Tibial artery (tissue), 4 donors: ENCODE results near the gene GPBP1.
A peak's percentile ranks its signal among the peaks of the same experiment; 100 is the strongest.

Source experiments
- DNase-seq, 2 donors: peaks; one replicate each; pipeline ENCODE4 v3.0.0-alpha.2; 2019
- H3K27ac ChIP-seq, 2 donors: fragments of 200-600 bp; sonication (generic) in 1 of 2; 1 replicate in 1 of 2; 2 replicates in 1 of 2; pipeline ENCODE4 v1.5.1; 2018 to 2019; ENCODE audit warnings: mild to moderate bottlenecking in 1 of 2
- H3K27me3 ChIP-seq, 2 donors: fragments of 200-600 bp; sonication (generic) in 1 of 2; one replicate each; pipeline versions ENCODE4 v1.5.1 to v1.6.0; 2016 to 2019
- H3K36me3 ChIP-seq, 3 donors: fragments of 200-600 bp; sonication (generic) in 2 of 3; one replicate each; pipeline ENCODE4 v1.5.1; 2016 to 2019; ENCODE audit warnings: mild to moderate bottlenecking in 2 of 3
- H3K4me1 ChIP-seq, 4 donors: fragments of 200-600 bp; sonication (generic) in 2 of 4; 1 replicate in 3 of 4; 2 replicates in 1 of 4; pipeline ENCODE4 v1.5.1; 2016 to 2019
- H3K4me3 ChIP-seq, 2 donors: fragments of 200-600 bp; sonication (generic) in 1 of 2; 1 replicate in 1 of 2; 2 replicates in 1 of 2; pipeline ENCODE4 v1.5.1; 2018 to 2019; ENCODE audit warnings: mild to moderate bottlenecking in 2 of 2
- H3K9me3 ChIP-seq, 3 donors: fragments of 200-600 bp; sonication (generic) in 1 of 3; one replicate each; pipeline ENCODE4 v1.5.1; 2016 to 2019
- CTCF ChIP-seq, 2 experiments: fragments of 200-600 bp in 1 of 2; fragments of 450-650 bp in 1 of 2; IDR thresholded peaks; one replicate each; pipeline ENCODE4 v1.5.1; 2017 to 2019; ENCODE audit warnings: antibody characterized with exemption in 2 of 2, mild to moderate bottlenecking in 1 of 2, moderate library complexity in 1 of 2
- intact Hi-C: fragments of 100-400 bp; cut with DNase I; formaldehyde crosslinking; loops from one replicate; pipeline ENCODE4 v1.15.0; 2023; ENCODE audit warnings: low total_unique reads

Gene GPBP1

GRCh38 chr5:57207681-57208080, 33.8 kb downstream of the GPBP1 start:
- DNase-seq = peak in 1 of 2 donors; percentile 77
- no peaks in the 10 kb centered on the region for H3K36me3 ChIP-seq
- no peaks in the 10 kb centered on the region for H3K27me3 ChIP-seq
- H3K9me3 ChIP-seq = no peaks in the 10 kb centered on the region
- H3K27ac ChIP-seq = no peak overlapping the region
- TF ChIP-seq CTCF (IDR thresholded peaks at IDR 0.05) = no peak
- intact Hi-C loops = no loop called here
- no peak overlapping the region for H3K4me3 ChIP-seq
- peaks cover 0 to 69% (median 19%) of the 10 kb centered on the region in 4 donors for H3K4me1 ChIP-seq

DNA sequence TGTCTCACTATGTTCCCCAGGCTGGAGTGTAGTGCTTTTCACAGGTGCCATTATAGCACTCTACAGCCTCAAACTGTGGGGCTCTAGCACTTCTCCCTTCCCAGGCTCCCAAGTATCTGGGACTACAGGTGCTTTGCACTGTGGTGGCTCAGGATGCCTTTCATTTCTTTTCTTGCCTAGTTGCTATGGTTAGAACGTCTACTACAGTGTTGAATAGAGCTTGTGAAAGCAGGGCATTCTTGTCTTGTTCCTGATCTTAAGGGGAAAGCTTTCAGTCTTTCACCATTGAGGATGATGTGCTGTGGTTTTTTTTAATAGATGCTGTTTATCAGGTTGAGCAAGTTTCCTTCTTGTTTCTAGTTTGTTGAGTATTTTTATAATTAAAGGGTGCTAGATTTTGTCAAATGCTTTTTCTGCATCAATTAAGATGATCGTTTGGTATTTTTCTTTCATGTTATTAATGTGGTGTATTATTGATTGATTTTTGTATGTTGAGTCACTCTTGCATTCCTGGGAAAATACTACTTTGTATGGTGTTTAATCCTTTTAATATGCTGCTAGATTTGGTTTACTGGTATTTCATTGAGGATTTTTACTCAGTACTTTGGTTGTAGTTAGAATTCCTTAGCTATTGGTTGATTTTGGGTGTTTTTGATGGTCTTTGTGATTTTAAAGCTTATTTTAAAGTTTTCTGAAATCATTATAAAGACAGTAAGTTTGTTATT, 35.6 kb downstream of the GPBP1 start:
- TF ChIP-seq CTCF (IDR thresholded peaks at IDR 0.05) = no peak
- Histone ChIP-seq H3K9me3 (no peaks in the 10 kb centered on the region), H3K27me3 (no peaks in the 10 kb centered on the region), H3K36me3 (peaks cover 1 to 6% (median 4%) of the 10 kb centered on the region in 3 donors), H3K4me3 (no peak overlapping the region), H3K4me1 (peaks cover 0 to 60% (median 14%) of the 10 kb centered on the region in 4 donors), H3K27ac (no peak overlapping the region)
- no peak for DNase-seq
- intact Hi-C loops = loop anchor here (10.0 kb wide), 1 partner anchor 255 kb away; the partner anchor contains the start of gene MIER3

- no peak overlapping the region for H3K27ac ChIP-seq
- intact Hi-C loops = loop anchor here (10.0 kb wide), 1 partner anchor 256 kb away; the partner anchor contains the start of gene MIER3
- H3K4me1 ChIP-seq = peaks cover 0 to 56% (median 14%) of the 10 kb centered on the region in 4 donors
These were observed 36.8 kb downstream of the GPBP1 start for GRCh38 chr5:57210633-57211032.

DNA sequence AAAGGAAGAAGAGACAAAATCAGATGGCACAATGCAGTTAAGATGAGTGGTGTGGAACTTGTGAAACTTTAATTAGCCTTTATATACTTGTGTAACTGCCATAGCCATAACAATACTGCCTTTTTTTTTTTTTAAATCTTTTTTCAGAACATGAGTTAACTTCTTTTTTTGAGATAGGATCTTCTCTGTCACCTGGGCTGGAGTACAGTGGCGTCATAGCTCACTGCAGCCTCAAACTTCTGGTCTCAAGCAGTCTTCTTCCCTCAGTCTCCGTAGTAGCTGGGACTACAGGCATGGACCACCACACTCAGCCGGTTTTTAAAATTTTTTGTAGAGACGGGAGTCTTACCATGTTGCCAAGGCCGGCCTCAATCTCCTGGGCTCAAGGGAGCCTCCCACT, 37.2 kb downstream of the GPBP1 start:
- H3K4me3 ChIP-seq = no peak overlapping the region
- TF ChIP-seq CTCF (IDR thresholded peaks at IDR 0.05) = no peak
- H3K4me1 ChIP-seq = peaks cover 0 to 56% (median 14%) of the 10 kb centered on the region in 4 donors
- no peak for DNase-seq
- intact Hi-C loops = loop anchor here (10.0 kb wide), 1 partner anchor 256 kb away; the partner anchor contains the start of gene MIER3
- no peaks in the 10 kb centered on the region for H3K27me3 ChIP-seq
- peaks cover 12 to 16% (median 13%) of the 10 kb centered on the region in 3 donors for H3K36me3 ChIP-seq
- H3K9me3 ChIP-seq = no peaks in the 10 kb centered on the region
- H3K27ac ChIP-seq = no peak overlapping the region

More at GRCh38 chr5:57210633-57211032, 36.8 kb downstream of the GPBP1 start:
- H3K27me3 ChIP-seq = no peaks in the 10 kb centered on the region
- no peak for DNase-seq
- no peak for TF ChIP-seq CTCF (IDR thresholded peaks at IDR 0.05)
- H3K36me3 ChIP-seq = peaks cover 12 to 16% (median 13%) of the 10 kb centered on the region in 3 donors
- H3K4me3 ChIP-seq = no peak overlapping the region
- no peaks in the 10 kb centered on the region for H3K9me3 ChIP-seq

DNA sequence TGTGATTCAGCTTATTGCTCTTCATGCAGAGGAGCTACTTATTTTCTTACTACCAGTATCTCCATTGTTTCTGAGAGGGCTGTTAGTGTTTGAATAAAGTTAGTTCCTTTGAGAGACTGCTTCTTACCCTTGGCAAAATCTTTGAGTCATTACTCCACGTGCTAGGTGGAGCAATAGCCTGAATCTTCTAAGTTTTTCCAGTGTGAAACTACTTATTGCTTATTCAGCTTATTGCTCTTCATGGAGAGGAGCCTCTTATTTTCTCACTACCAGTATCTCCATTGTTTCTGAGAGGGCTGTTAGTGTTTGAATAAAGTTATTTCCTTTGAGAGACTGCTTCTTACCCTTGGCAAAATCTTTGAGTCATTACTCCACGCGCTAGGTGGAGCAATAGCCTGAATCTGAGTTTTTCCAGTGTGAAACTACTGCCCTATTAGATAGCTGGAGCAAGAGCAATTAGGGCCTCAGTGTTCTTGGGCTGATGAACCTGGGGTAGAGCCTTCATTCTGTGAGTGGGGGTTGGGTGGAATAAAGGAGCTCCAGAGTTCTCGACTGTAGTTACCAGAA, 41.9 kb downstream of the GPBP1 start:
- Histone ChIP-seq H3K9me3 (no peaks in the 10 kb centered on the region), H3K27me3 (no peaks in the 10 kb centered on the region), H3K4me1 (peaks cover 0 to 37% (median 10%) of the 10 kb centered on the region in 4 donors), H3K4me3 (no peak overlapping the region), H3K27ac (no peak overlapping the region), H3K36me3 (peaks cover 12 to 16% (median 13%) of the 10 kb centered on the region in 3 donors)
- intact Hi-C loops = loop anchor here (10.0 kb wide), 1 partner anchor 261 kb away; the partner anchor contains the start of gene MIER3
- no peak for DNase-seq
- TF ChIP-seq CTCF (IDR thresholded peaks at IDR 0.05) = no peak
